CD8-positive, alpha-beta memory T cell (primary cell): ENCODE data around the gene CASR. TPM values are rescaled to one million over a fixed set of nuclear protein-coding genes. Genes with fewer than 3 reads are reported as not detected.
"Not testable (repeated sequence)": the region's sequence is repeated elsewhere in the genome, so short reads cannot be mapped to it uniquely, and the experiment has no call there.

Source experiments
- CTCF ChIA-PET: fragments of 350-600 bp; sonication (Branson Sonifier 250); formaldehyde crosslinking; loops from one replicate; lab custom pipeline; 2021; ENCODE audit warnings: antibody characterized with exemption; lab: Charles Lee
- POLR2A ChIA-PET: fragments of 350-600 bp; sonication (Branson Sonifier 250); formaldehyde crosslinking; loops from one replicate; lab custom pipeline; 2021; ENCODE audit warnings: antibody characterized with exemption; lab: Charles Lee
- DNase-seq, 5 donors: peaks; one replicate each; pipeline versions ENCODE4 v3.0.0 to v3.0.0-alpha.2; 2020 to 2022; ENCODE audit warnings: mixed read lengths in 1 of 5
- H3K27ac ChIP-seq: one replicate; pipeline ENCODE4 v1.7.0; 2013; ENCODE audit warnings: low read depth, mild to moderate bottlenecking, low read length, moderate library complexity
- H3K27me3 ChIP-seq: 2 replicates; pipeline ENCODE4 v1.7.0; 2013; ENCODE audit warnings: low read length, mild to moderate bottlenecking; ENCODE audit not compliant: insufficient read depth, poor library complexity, severe bottlenecking
- H3K36me3 ChIP-seq: 2 replicates; pipeline ENCODE4 v1.7.0; 2013; ENCODE audit warnings: mild to moderate bottlenecking, low read length, moderate library complexity; ENCODE audit not compliant: insufficient read depth
- H3K4me1 ChIP-seq: 2 replicates; pipeline ENCODE4 v1.7.0; 2013; ENCODE audit warnings: mild to moderate bottlenecking, low read length, moderate library complexity; ENCODE audit not compliant: insufficient read depth
- H3K4me3 ChIP-seq: 2 replicates; pipeline ENCODE4 v1.7.0; 2013; ENCODE audit warnings: mild to moderate bottlenecking, low read length
- H3K9me3 ChIP-seq: 2 replicates; pipeline ENCODE4 v1.7.0; 2013; ENCODE audit warnings: mild to moderate bottlenecking, low read length
- H3K27ac Mint-ChIP-seq, 8 donors: one replicate each; pipeline ENCODE4 v1.8.0; 2020 to 2021; ENCODE audit warnings: mixed read lengths in 8 of 8, mild to moderate bottlenecking in 6 of 8, inconsistent platforms in 3 of 8, moderate library complexity in 3 of 8
- H3K27me3 Mint-ChIP-seq, 2 donors: one replicate each; pipeline ENCODE4 v1.8.0; 2020 to 2021; ENCODE audit warnings: mixed read lengths in 2 of 2, mild to moderate bottlenecking in 1 of 2, moderate library complexity in 1 of 2
- H3K36me3 Mint-ChIP-seq, 3 donors: one replicate each; pipeline ENCODE4 v1.8.0; 2020 to 2021; ENCODE audit warnings: mixed read lengths in 3 of 3, inconsistent platforms in 1 of 3, mild to moderate bottlenecking in 1 of 3
- H3K4me1 Mint-ChIP-seq, 3 donors: one replicate each; pipeline ENCODE4 v1.8.0; 2020 to 2021; ENCODE audit warnings: mixed read lengths in 3 of 3, inconsistent platforms in 1 of 3, mild to moderate bottlenecking in 1 of 3
- H3K4me3 Mint-ChIP-seq, 7 donors: one replicate each; pipeline ENCODE4 v1.8.0; 2020 to 2021; ENCODE audit warnings: mixed read lengths in 7 of 7, mild to moderate bottlenecking in 6 of 7, moderate library complexity in 4 of 7, inconsistent platforms in 2 of 7
- H3K9me3 Mint-ChIP-seq, 5 donors: one replicate each; pipeline ENCODE4 v1.8.0; 2020 to 2022; ENCODE audit warnings: mixed read lengths in 5 of 5, mild to moderate bottlenecking in 3 of 5, moderate library complexity in 2 of 5, inconsistent platforms in 1 of 5
- polyA plus RNA-seq: library from polyadenylated mRNA; unstranded; fragments of 300-500 nt; fragmentation: Illumina TruSeq; gene quantifications from one replicate; pipeline ENCODE4 v1.2.3, GENCODE V29; 2021
- total RNA-seq, 2 experiments: library from RNA; stranded (reverse); gene quantifications; one replicate each; pipeline ENCODE4 v1.2.3, GENCODE V29; 2021

The CASR gene
- total and polyA plus RNA-seq, 3 experiments from 2014 or later, result not detected

- H3K4me1 Mint-ChIP-seq, H3K36me3 Mint-ChIP-seq, CTCF ChIA-PET, H3K9me3 ChIP-seq, H3K4me3 ChIP-seq, H3K9me3 Mint-ChIP-seq, POLR2A ChIA-PET, H3K27me3 ChIP-seq, H3K4me3 Mint-ChIP-seq, H3K27ac Mint-ChIP-seq, DNase-seq, H3K4me1 ChIP-seq, H3K27ac ChIP-seq, H3K36me3 ChIP-seq: not testable (repeated sequence)
- H3K27me3 Mint-ChIP-seq, result peaks cover 13 to 36% of the 10 kb centered on the region in 2 donors
Observed at GRCh38 chr3:122171361-122171760, 12.1 kb upstream of the CASR start.

- H3K27ac Mint-ChIP-seq, result no peak overlapping the region
- POLR2A ChIA-PET, result no interaction called here
Observed at GRCh38 chr3:122178711-122179110, 4.8 kb upstream of the CASR start.

GRCh38 chr3:122183893-122184590 is 574 bp downstream of the CASR start:
- no peak overlapping the region for H3K27ac ChIP-seq
- Mint-ChIP-seq H3K36me3 (peaks cover 0 to 4% (median 0%) of the 10 kb centered on the region in 3 donors), H3K4me1 (peaks cover 4 to 7% (median 5%) of the 10 kb centered on the region in 3 donors), H3K27ac (peak overlapping the region in 1 of 8 donors; percentile 27), H3K9me3 (no peaks in the 10 kb centered on the region), H3K27me3 (peaks cover 43 to 77% of the 10 kb centered on the region in 2 donors), H3K4me3 (peak overlapping the region in 1 of 7 donors; percentile 64)
- CTCF ChIA-PET, result no interaction called here
- H3K36me3 ChIP-seq, result no peaks in the 10 kb centered on the region
- no peak overlapping the region for H3K4me3 ChIP-seq
- DNase-seq, result no peak
- H3K4me1 ChIP-seq, result no peaks in the 10 kb centered on the region
- POLR2A ChIA-PET, result no interaction called here
- H3K27me3 ChIP-seq, result peaks cover 7% of the 10 kb centered on the region
- H3K9me3 ChIP-seq, result no peaks in the 10 kb centered on the region

More at GRCh38 chr3:122178711-122179110, 4.8 kb upstream of the CASR start:
- Histone ChIP-seq H3K9me3 (no peaks in the 10 kb centered on the region), H3K27me3 (no peaks in the 10 kb centered on the region), H3K4me1 (no peaks in the 10 kb centered on the region), H3K36me3 (no peaks in the 10 kb centered on the region), H3K27ac (no peak overlapping the region), H3K4me3 (no peak overlapping the region)
- no peaks in the 10 kb centered on the region for H3K36me3 Mint-ChIP-seq
- no peaks in the 10 kb centered on the region for H3K9me3 Mint-ChIP-seq
- H3K4me1 Mint-ChIP-seq, result peaks cover 2 to 5% (median 4%) of the 10 kb centered on the region in 3 donors
- no peak overlapping the region for H3K4me3 Mint-ChIP-seq
- DNase-seq, result no peak
- H3K27me3 Mint-ChIP-seq, result peaks cover 31 to 59% of the 10 kb centered on the region in 2 donors
- CTCF ChIA-PET, result no interaction called here

- Mint-ChIP-seq H3K4me3 (no peak overlapping the region), H3K36me3 (peaks cover 0 to 4% (median 0%) of the 10 kb centered on the region in 3 donors), H3K27ac (no peak overlapping the region), H3K27me3 (peaks cover 39 to 79% of the 10 kb centered on the region in 2 donors), H3K4me1 (peaks cover 4 to 7% (median 5%) of the 10 kb centered on the region in 3 donors), H3K9me3 (no peaks in the 10 kb centered on the region)
- peaks cover 7% of the 10 kb centered on the region for H3K27me3 ChIP-seq
- H3K4me3 ChIP-seq, result no peak overlapping the region
- H3K36me3 ChIP-seq, result no peaks in the 10 kb centered on the region
- no peak for DNase-seq
- POLR2A ChIA-PET, result no interaction called here
- no peaks in the 10 kb centered on the region for H3K9me3 ChIP-seq
- H3K27ac ChIP-seq, result no peak overlapping the region
- H3K4me1 ChIP-seq, result no peaks in the 10 kb centered on the region
- CTCF ChIA-PET, result no interaction called here
Observed at GRCh38 chr3:122184591-122184929, 1.1 kb downstream of the CASR start.

- Mint-ChIP-seq H3K9me3 (no peaks in the 10 kb centered on the region), H3K4me3 (no peak overlapping the region), H3K27me3 (peaks cover 36 to 76% of the 10 kb centered on the region in 2 donors), H3K27ac (no peak overlapping the region), H3K4me1 (peaks cover 4 to 7% (median 5%) of the 10 kb centered on the region in 3 donors), H3K36me3 (peaks cover 0 to 4% (median 0%) of the 10 kb centered on the region in 3 donors)
- DNase-seq, result no peak
- Histone ChIP-seq H3K27me3 (peaks cover 14% of the 10 kb centered on the region), H3K27ac (no peak overlapping the region), H3K9me3 (no peaks in the 10 kb centered on the region), H3K36me3 (no peaks in the 10 kb centered on the region), H3K4me1 (no peaks in the 10 kb centered on the region), H3K4me3 (no peak overlapping the region)
- POLR2A ChIA-PET, result no interaction called here
- CTCF ChIA-PET, result no interaction called here
Observed at GRCh38 chr3:122186372-122186771, 2.9 kb downstream of the CASR start.

- no peak overlapping the region for H3K4me3 ChIP-seq
- no peak overlapping the region for H3K27ac ChIP-seq
- Mint-ChIP-seq H3K36me3 (peaks cover 0 to 4% (median 0%) of the 10 kb centered on the region in 3 donors), H3K27ac (no peak overlapping the region), H3K4me1 (peaks cover under 1 to 2% (median 2%) of the 10 kb centered on the region in 3 donors), H3K4me3 (no peak overlapping the region), H3K27me3 (peaks cover 17 to 59% of the 10 kb centered on the region in 2 donors), H3K9me3 (no peaks in the 10 kb centered on the region)
- H3K4me1 ChIP-seq, result no peaks in the 10 kb centered on the region
- H3K27me3 ChIP-seq, result peaks cover 14% of the 10 kb centered on the region
- H3K9me3 ChIP-seq, result no peaks in the 10 kb centered on the region
- CTCF ChIA-PET, result no interaction called here
- no peaks in the 10 kb centered on the region for H3K36me3 ChIP-seq
- POLR2A ChIA-PET, result no interaction called here
- no peak for DNase-seq
Observed at GRCh38 chr3:122188737-122189136, 5.3 kb downstream of the CASR start.

- Mint-ChIP-seq H3K27ac (no peak overlapping the region), H3K4me3 (no peak overlapping the region), H3K36me3 (peaks cover 0 to 4% (median 0%) of the 10 kb centered on the region in 3 donors), H3K27me3 (peaks cover 15 to 57% of the 10 kb centered on the region in 2 donors), H3K4me1 (no peaks in the 10 kb centered on the region), H3K9me3 (no peaks in the 10 kb centered on the region)
- no peak for DNase-seq
- no peaks in the 10 kb centered on the region for H3K4me1 ChIP-seq
- H3K9me3 ChIP-seq, result no peaks in the 10 kb centered on the region
- POLR2A ChIA-PET, result no interaction called here
- CTCF ChIA-PET, result no interaction called here
- no peak overlapping the region for H3K27ac ChIP-seq
- peaks cover 14% of the 10 kb centered on the region for H3K27me3 ChIP-seq
- no peak overlapping the region for H3K4me3 ChIP-seq
- no peaks in the 10 kb centered on the region for H3K36me3 ChIP-seq
Observed at GRCh38 chr3:122189357-122189756, 5.9 kb downstream of the CASR start.

- no peak overlapping the region for H3K4me3 ChIP-seq
- ChIA-PET CTCF (no interaction called here), POLR2A (no interaction called here)
- Mint-ChIP-seq H3K9me3 (no peaks in the 10 kb centered on the region), H3K4me3 (no peak overlapping the region), H3K27me3 (peaks cover 10 to 52% of the 10 kb centered on the region in 2 donors), H3K36me3 (peaks cover 0 to 4% (median 0%) of the 10 kb centered on the region in 3 donors), H3K27ac (no peak overlapping the region), H3K4me1 (peaks cover 0 to 1% (median 0%) of the 10 kb centered on the region in 3 donors)
- DNase-seq, result no peak
- H3K27me3 ChIP-seq, result peaks cover 10% of the 10 kb centered on the region
- no peaks in the 10 kb centered on the region for H3K36me3 ChIP-seq
- no peaks in the 10 kb centered on the region for H3K9me3 ChIP-seq
- no peaks in the 10 kb centered on the region for H3K4me1 ChIP-seq
- H3K27ac ChIP-seq, result no peak overlapping the region
Observed at GRCh38 chr3:122190525-122190924, 7.1 kb downstream of the CASR start.
